Measurements from ENCODE around the gene HMG20A.

- TF ChIP-seq CTCF (IDR thresholded peaks at IDR 0.05) (no peak), ZFX (IDR thresholded peaks at IDR 0.05; ENCODE audit: borderline replicate concordance) (no peak)
Observed at GRCh38 chr15:77420610-77421369, at the start of gene HMG20A.

All from 22Rv1 (cell line).